ENCODE measurements around the gene BRWD1.
"Not testable (repeated sequence)": the region's sequence is repeated elsewhere in the genome, so short reads cannot be mapped to it uniquely, and the experiment has no call there.

Gene BRWD1

GRCh38 chr21:39221282-39221996 is 92.0 kb downstream of the BRWD1 start:
- Histone ChIP-seq H3K27ac (ENCODE audit: low read depth, low read length, severe bottlenecking) (no peak overlapping the region), H3K36me3 (ENCODE audit: control insufficient read depth, insufficient read depth, low read length) (peaks cover 40% of the 10 kb centered on the region), H3K4me3 (ENCODE audit: extremely low read depth, insufficient read depth, low read length, poor library complexity, severe bottlenecking) (no peak overlapping the region), H3K4me1 (ENCODE audit: control insufficient read depth, insufficient read depth, low read length, poor library complexity, severe bottlenecking) (no peaks in the 10 kb centered on the region), H3K9me3 (ENCODE audit: control insufficient read depth, low read length) (no peaks in the 10 kb centered on the region)
- 89 to 93% methylated on average over 3 of the region's 7 CpGs for WGBS, 2 experiments (ENCODE audit: insufficient coverage in 2 of 2)

DNA sequence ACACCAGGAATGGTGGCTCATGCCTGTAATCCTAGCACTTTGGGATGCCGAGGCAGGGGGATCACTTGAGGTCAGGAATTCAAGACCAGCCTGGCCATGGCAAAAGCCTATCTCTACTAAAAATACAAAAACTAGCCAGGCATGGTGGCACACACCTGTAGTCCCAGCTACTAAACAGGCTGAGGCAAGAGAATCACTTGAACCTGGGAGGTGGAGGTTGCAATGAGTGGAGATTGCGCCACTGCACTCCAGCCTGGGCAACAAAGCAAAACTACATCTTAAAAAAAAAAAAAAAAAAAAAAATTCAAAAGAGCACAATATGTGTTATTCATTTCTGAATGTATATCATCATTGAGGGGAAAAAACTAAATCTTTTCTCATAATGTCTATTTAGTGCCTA is 92.6 kb downstream of the BRWD1 start:
- 83 to 100% methylated on average over 1 of the region's 2 CpGs for WGBS, 2 experiments (ENCODE audit: insufficient coverage in 2 of 2)
- not testable (repeated sequence) for H3K27ac ChIP-seq (ENCODE audit: low read depth, low read length, severe bottlenecking); H3K4me3 ChIP-seq (ENCODE audit: extremely low read depth, insufficient read depth, low read length, poor library complexity, severe bottlenecking); H3K4me1 ChIP-seq (ENCODE audit: control insufficient read depth, insufficient read depth, low read length, poor library complexity, severe bottlenecking); H3K9me3 ChIP-seq (ENCODE audit: control insufficient read depth, low read length)
- peaks cover 40% of the 10 kb centered on the region for H3K36me3 ChIP-seq (ENCODE audit: control insufficient read depth, insufficient read depth, low read length)

- Histone ChIP-seq H3K4me3 (ENCODE audit: extremely low read depth, insufficient read depth, low read length, poor library complexity, severe bottlenecking) (no peak overlapping the region), H3K36me3 (ENCODE audit: control insufficient read depth, insufficient read depth, low read length) (peaks cover 40% of the 10 kb centered on the region), H3K9me3 (ENCODE audit: control insufficient read depth, low read length) (no peaks in the 10 kb centered on the region), H3K27ac (ENCODE audit: low read depth, low read length, severe bottlenecking) (no peak overlapping the region), H3K4me1 (ENCODE audit: control insufficient read depth, insufficient read depth, low read length, poor library complexity, severe bottlenecking) (no peaks in the 10 kb centered on the region)
- WGBS, 2 experiments (ENCODE audit: insufficient coverage in 2 of 2) = 88 to 100% methylated on average over 1 to 2 of the region's 3 CpGs
Observed at GRCh38 chr21:39220150-39220549, 93.3 kb downstream of the BRWD1 start.

DNA sequence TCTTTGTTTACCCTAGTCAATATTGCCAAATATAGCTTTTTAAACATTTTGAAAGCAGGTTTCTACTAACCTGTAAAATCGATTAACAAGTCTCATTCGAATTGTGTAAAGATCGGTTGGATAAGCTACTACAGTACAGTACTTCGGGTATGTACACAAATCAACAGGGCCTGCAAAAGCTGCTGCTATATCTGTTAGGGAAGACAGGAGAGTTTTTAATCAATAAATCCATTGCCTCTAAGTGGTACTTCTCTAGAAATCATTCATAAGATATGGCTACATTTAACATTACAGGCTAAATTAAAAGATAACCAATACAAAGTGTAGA is 95.4 kb downstream of the BRWD1 start:
- H3K36me3 ChIP-seq (ENCODE audit: control insufficient read depth, insufficient read depth, low read length) = peaks cover 31% of the 10 kb centered on the region
- 95 to 100% methylated on average over 3 to 4 of the region's 4 CpGs for WGBS, 2 experiments (ENCODE audit: insufficient coverage in 2 of 2)
- no peaks in the 10 kb centered on the region for H3K4me1 ChIP-seq (ENCODE audit: control insufficient read depth, insufficient read depth, low read length, poor library complexity, severe bottlenecking)
- H3K9me3 ChIP-seq (ENCODE audit: control insufficient read depth, low read length) = no peaks in the 10 kb centered on the region
- no peak overlapping the region for H3K4me3 ChIP-seq (ENCODE audit: extremely low read depth, insufficient read depth, low read length, poor library complexity, severe bottlenecking)
- H3K27ac ChIP-seq (ENCODE audit: low read depth, low read length, severe bottlenecking) = no peak overlapping the region

DNA sequence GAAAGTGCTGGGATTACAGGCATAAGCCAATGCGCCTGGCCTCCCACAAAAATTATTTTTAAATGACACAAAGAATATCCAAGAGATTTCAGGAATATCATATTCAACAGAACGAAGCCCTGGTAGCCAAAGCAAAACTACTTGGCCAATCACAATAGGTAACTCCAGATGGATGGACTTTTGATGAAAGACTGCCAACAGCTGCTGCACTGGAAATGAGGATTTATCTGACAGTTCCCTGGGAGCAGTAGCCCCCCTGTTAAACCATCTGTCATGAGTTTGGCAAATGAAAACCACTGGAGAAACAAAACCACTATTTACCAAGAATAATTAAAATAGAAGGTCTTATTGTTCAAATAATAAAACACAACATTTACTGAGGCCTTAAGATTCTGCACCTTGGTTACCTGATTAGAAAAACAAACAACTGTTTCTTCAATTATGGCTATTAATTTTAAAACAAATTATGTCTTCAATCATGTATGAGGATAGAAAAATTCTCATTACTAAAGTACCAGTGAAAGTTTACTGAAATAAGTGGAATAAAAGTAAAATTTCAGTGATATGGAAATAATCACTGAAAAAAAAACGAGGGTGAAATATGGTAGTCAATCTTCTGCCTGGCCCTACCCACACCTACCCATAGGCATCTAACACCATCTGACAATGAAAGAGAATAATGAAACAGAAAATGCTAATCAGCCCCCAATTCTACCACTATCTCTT is 95.9 kb downstream of the BRWD1 start:
- no peaks in the 10 kb centered on the region for H3K9me3 ChIP-seq (ENCODE audit: control insufficient read depth, low read length)
- H3K4me3 ChIP-seq (ENCODE audit: extremely low read depth, insufficient read depth, low read length, poor library complexity, severe bottlenecking) = no peak overlapping the region
- H3K27ac ChIP-seq (ENCODE audit: low read depth, low read length, severe bottlenecking) = no peak overlapping the region
- H3K36me3 ChIP-seq (ENCODE audit: control insufficient read depth, insufficient read depth, low read length) = peaks cover 32% of the 10 kb centered on the region
- 100% methylated on average over 2 of the region's 3 CpGs for WGBS, 2 experiments (ENCODE audit: insufficient coverage in 2 of 2)
- no peaks in the 10 kb centered on the region for H3K4me1 ChIP-seq (ENCODE audit: control insufficient read depth, insufficient read depth, low read length, poor library complexity, severe bottlenecking)

DNA sequence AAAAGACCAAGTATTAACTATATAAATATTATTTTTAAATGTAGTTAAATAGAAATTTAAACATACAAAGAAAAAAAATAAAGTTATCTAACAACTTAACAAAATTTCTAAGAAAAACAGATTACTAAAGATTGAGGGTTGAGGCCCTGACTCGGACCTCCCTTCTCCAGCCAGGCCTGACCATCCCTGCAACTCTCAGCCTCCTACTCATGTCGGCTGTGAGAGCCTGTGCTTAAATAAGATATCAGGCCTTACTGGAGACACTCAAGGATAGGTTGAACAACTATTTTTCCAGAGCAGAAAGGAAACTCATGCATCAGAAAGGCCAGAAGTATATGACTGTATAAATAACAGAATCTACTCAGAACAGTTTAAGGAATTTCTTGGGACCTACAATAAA is 97.1 kb downstream of the BRWD1 start:
- H3K9me3 ChIP-seq (ENCODE audit: control insufficient read depth, low read length) = no peaks in the 10 kb centered on the region
- no peak overlapping the region for H3K4me3 ChIP-seq (ENCODE audit: extremely low read depth, insufficient read depth, low read length, poor library complexity, severe bottlenecking)
- WGBS, 2 experiments (ENCODE audit: insufficient coverage in 2 of 2) = 100% methylated on average over 1 of the region's 2 CpGs; no CpG with 5 or more reads in 1 of the 2 experiments
- H3K4me1 ChIP-seq (ENCODE audit: control insufficient read depth, insufficient read depth, low read length, poor library complexity, severe bottlenecking) = no peaks in the 10 kb centered on the region
- H3K36me3 ChIP-seq (ENCODE audit: control insufficient read depth, insufficient read depth, low read length) = peaks cover 30% of the 10 kb centered on the region
- no peak overlapping the region for H3K27ac ChIP-seq (ENCODE audit: low read depth, low read length, severe bottlenecking)

GRCh38 chr21:39215078-39215477 is 98.4 kb downstream of the BRWD1 start:
- no peaks in the 10 kb centered on the region for H3K4me1 ChIP-seq (ENCODE audit: control insufficient read depth, insufficient read depth, low read length, poor library complexity, severe bottlenecking)
- peaks cover 31% of the 10 kb centered on the region for H3K36me3 ChIP-seq (ENCODE audit: control insufficient read depth, insufficient read depth, low read length)
- no peak overlapping the region for H3K4me3 ChIP-seq (ENCODE audit: extremely low read depth, insufficient read depth, low read length, poor library complexity, severe bottlenecking)
- no peak overlapping the region for H3K27ac ChIP-seq (ENCODE audit: low read depth, low read length, severe bottlenecking)
- 90 to 93% methylated on average over 3 to 5 of the region's 7 CpGs for WGBS, 2 experiments (ENCODE audit: insufficient coverage in 2 of 2)
- no peaks in the 10 kb centered on the region for H3K9me3 ChIP-seq (ENCODE audit: control insufficient read depth, low read length)

DNA sequence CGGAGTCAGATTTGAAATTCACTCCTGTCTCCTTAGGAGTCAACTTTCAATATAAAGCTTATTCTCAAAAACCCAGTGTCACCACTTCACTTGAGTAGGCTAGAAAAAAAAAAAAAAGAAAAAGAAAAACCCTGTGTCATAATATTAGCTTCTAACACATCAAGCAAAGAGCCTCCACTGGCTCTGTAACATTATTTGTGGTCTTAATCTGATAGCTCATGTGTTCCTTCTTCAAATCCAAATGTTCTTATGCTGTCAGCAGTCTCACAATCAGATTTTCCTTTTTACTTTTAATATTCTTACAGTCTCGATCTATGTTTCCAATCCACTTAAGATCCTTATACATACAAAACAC is 104.1 kb downstream of the BRWD1 start:
- peaks cover 71% of the 10 kb centered on the region for H3K36me3 ChIP-seq (ENCODE audit: control insufficient read depth, insufficient read depth, low read length)
- H3K4me3 ChIP-seq (ENCODE audit: extremely low read depth, insufficient read depth, low read length, poor library complexity, severe bottlenecking) = no peak overlapping the region
- H3K9me3 ChIP-seq (ENCODE audit: control insufficient read depth, low read length) = no peaks in the 10 kb centered on the region
- peaks cover 3% of the 10 kb centered on the region for H3K4me1 ChIP-seq (ENCODE audit: control insufficient read depth, insufficient read depth, low read length, poor library complexity, severe bottlenecking)
- no peak overlapping the region for H3K27ac ChIP-seq (ENCODE audit: low read depth, low read length, severe bottlenecking)
- 100% methylated on average over 1 of the region's 2 CpGs for WGBS, 2 experiments (ENCODE audit: insufficient coverage in 2 of 2)

DNA sequence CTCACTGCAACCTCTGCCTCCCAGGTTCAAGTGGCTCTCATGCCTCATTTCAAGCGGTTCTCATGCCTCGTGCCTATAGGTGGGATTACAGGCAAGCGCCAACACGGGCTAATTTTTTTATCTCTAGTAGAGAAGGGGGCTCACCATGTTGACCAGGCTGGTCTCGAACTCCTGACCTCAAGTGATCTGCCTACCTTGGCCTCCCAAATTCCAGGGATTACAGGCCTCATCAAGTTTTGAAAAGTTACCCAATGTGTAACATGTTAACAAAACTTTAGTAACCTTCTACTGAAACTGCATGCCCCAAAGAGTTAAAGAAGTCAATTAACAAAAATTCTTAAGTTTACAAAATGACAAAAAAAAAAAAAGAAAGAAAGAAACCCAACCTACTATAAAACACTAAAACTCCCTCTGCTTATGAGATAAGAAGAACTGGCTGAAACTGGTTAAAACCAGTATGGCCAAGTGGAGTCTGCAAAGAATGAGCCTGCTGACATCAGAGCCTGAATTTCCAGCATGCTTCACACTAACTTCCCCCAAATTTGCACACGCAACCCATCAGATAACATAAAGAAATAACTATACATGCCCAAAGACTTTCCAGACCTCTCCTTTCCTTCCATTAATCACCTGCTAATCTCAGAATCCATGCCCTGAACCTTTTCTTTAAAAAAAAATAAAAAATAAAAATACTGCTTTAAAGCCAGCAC is 104.7 kb downstream of the BRWD1 start:
- WGBS, 2 experiments (ENCODE audit: insufficient coverage in 2 of 2) = 97 to 100% methylated on average over 3 to 5 of the region's 6 CpGs
- Histone ChIP-seq H3K27ac (ENCODE audit: low read depth, low read length, severe bottlenecking) (no peak overlapping the region), H3K9me3 (ENCODE audit: control insufficient read depth, low read length) (no peaks in the 10 kb centered on the region), H3K36me3 (ENCODE audit: control insufficient read depth, insufficient read depth, low read length) (peaks cover 76% of the 10 kb centered on the region), H3K4me3 (ENCODE audit: extremely low read depth, insufficient read depth, low read length, poor library complexity, severe bottlenecking) (no peak overlapping the region), H3K4me1 (ENCODE audit: control insufficient read depth, insufficient read depth, low read length, poor library complexity, severe bottlenecking) (peaks cover 3% of the 10 kb centered on the region)

GRCh38 chr21:39204134-39204533 is 109.3 kb downstream of the BRWD1 start:
- WGBS, 2 experiments (ENCODE audit: insufficient coverage in 2 of 2) = no CpG with 5 or more reads among the region's 1 CpG
- H3K27ac ChIP-seq (ENCODE audit: low read depth, low read length, severe bottlenecking) = no peak overlapping the region
- H3K4me1 ChIP-seq (ENCODE audit: control insufficient read depth, insufficient read depth, low read length, poor library complexity, severe bottlenecking) = peaks cover 3% of the 10 kb centered on the region
- no peak overlapping the region for H3K4me3 ChIP-seq (ENCODE audit: extremely low read depth, insufficient read depth, low read length, poor library complexity, severe bottlenecking)
- peaks cover 93% of the 10 kb centered on the region for H3K36me3 ChIP-seq (ENCODE audit: control insufficient read depth, insufficient read depth, low read length)
- H3K9me3 ChIP-seq (ENCODE audit: control insufficient read depth, low read length) = no peaks in the 10 kb centered on the region

DNA sequence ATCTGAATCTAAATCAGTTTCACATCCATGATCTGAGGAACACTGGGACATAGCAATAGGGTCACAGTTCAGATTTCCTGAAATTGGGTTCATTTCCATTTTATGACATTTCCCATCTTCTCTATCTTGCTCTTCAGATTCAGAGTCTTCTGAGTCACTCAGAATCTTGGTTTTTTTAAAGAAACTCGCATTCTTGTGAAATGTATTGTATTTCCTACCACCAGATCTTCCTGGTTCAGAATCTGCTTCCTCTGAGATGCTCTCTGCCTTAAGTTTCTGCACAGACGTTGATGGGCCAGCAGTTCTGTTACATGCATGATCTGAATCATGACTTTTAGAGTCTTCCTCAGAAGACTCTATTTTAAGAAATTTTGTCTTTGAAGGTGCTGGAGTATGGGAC is 114.6 kb downstream of the BRWD1 start:
- peaks cover 75% of the 10 kb centered on the region for H3K36me3 ChIP-seq (ENCODE audit: control insufficient read depth, insufficient read depth, low read length)
- H3K4me3 ChIP-seq (ENCODE audit: extremely low read depth, insufficient read depth, low read length, poor library complexity, severe bottlenecking) = no peak overlapping the region
- no peak overlapping the region for H3K27ac ChIP-seq (ENCODE audit: low read depth, low read length, severe bottlenecking)
- 86% methylated on average over 1 of the region's 2 CpGs; no CpG with 5 or more reads in 1 of the 2 experiments for WGBS, 2 experiments (ENCODE audit: insufficient coverage in 2 of 2)
- no peaks in the 10 kb centered on the region for H3K4me1 ChIP-seq (ENCODE audit: control insufficient read depth, insufficient read depth, low read length, poor library complexity, severe bottlenecking)
- H3K9me3 ChIP-seq (ENCODE audit: control insufficient read depth, low read length) = no peaks in the 10 kb centered on the region

All from mesodermal cell (in vitro differentiated cells).